CD4-positive, CD25-positive, alpha-beta regulatory T cell (primary cell): ENCODE measurements around the gene CENPF. TPM values are rescaled to one million over a fixed set of nuclear protein-coding genes. Genes with fewer than 3 reads are reported as not detected.

ENCODE experiments used
- ATAC-seq, 2 donors: fragments of 150-1000 bp; cut with Tn5 transposase; one replicate each; pipeline ENCODE4 v1.10.0; 2021; ENCODE audit warnings: low read depth in 2 of 2, moderate number of reproducible peaks in 2 of 2, moderate library complexity in 1 of 2
- DNase-seq, 3 donors: peaks; one replicate each; pipeline versions ENCODE4 v3.0.0 to v3.0.0-alpha.2; 2012 to 2022; ENCODE audit warnings: mixed read lengths in 1 of 3
- H3K27ac ChIP-seq: one replicate; pipeline ENCODE4 v1.7.0; 2013; ENCODE audit warnings: mild to moderate bottlenecking, low read length; ENCODE audit not compliant: insufficient read depth, poor library complexity, severe bottlenecking
- H3K27me3 ChIP-seq: one replicate; pipeline ENCODE4 v1.7.0; 2013; ENCODE audit warnings: low read length; ENCODE audit not compliant: control insufficient read depth, insufficient read depth
- H3K36me3 ChIP-seq: one replicate; pipeline ENCODE4 v1.7.0; 2013; ENCODE audit warnings: mild to moderate bottlenecking, low read length, moderate library complexity; ENCODE audit not compliant: control insufficient read depth, insufficient read depth
- H3K4me1 ChIP-seq: 2 replicates; pipeline ENCODE4 v1.7.0; 2013; ENCODE audit warnings: mild to moderate bottlenecking, low read length; ENCODE audit not compliant: insufficient read depth, control insufficient read depth, poor library complexity, severe bottlenecking
- H3K4me3 ChIP-seq: one replicate; pipeline ENCODE4 v1.7.0; 2013; ENCODE audit warnings: low read depth, mild to moderate bottlenecking, low read length, moderate library complexity
- H3K9me3 ChIP-seq, 2 experiments: 1 replicate in 1 of 2; 2 replicates in 1 of 2; pipeline ENCODE4 v1.7.0; 2013; ENCODE audit warnings: low read length in 2 of 2, mild to moderate bottlenecking in 1 of 2, moderate library complexity in 1 of 2; ENCODE audit not compliant: control insufficient read depth in 2 of 2
- H3K27ac Mint-ChIP-seq, 3 donors: one replicate each; pipeline ENCODE4 v1.8.0; 2020 to 2022; ENCODE audit warnings: mild to moderate bottlenecking in 3 of 3, mixed read lengths in 3 of 3, moderate library complexity in 2 of 3
- H3K27me3 Mint-ChIP-seq: one replicate; pipeline ENCODE4 v1.8.0; 2022; ENCODE audit warnings: mild to moderate bottlenecking, mixed read lengths
- H3K36me3 Mint-ChIP-seq: one replicate; pipeline ENCODE4 v1.8.0; 2020; ENCODE audit warnings: mixed read lengths
- H3K4me1 Mint-ChIP-seq, 4 donors: one replicate each; pipeline ENCODE4 v1.8.0; 2020 to 2022; ENCODE audit warnings: mixed read lengths in 4 of 4, mild to moderate bottlenecking in 1 of 4
- H3K4me3 Mint-ChIP-seq, 4 donors: one replicate each; pipeline ENCODE4 v1.8.0; 2020 to 2022; ENCODE audit warnings: mild to moderate bottlenecking in 4 of 4, mixed read lengths in 4 of 4, moderate library complexity in 3 of 4
- H3K9me3 Mint-ChIP-seq, 7 donors: one replicate each; pipeline ENCODE4 v1.8.0; 2020 to 2022; ENCODE audit warnings: mixed read lengths in 7 of 7, mild to moderate bottlenecking in 3 of 7, moderate library complexity in 2 of 7
- polyA plus RNA-seq, 4 donors: library from polyadenylated mRNA; unstranded; fragments of 300-500 nt; fragmentation: Illumina TruSeq; gene quantifications; one replicate each; pipeline ENCODE4 v1.2.3, GENCODE V29; 2021
- total RNA-seq: library from RNA; stranded (reverse); gene quantifications from one replicate; pipeline ENCODE4 v1.2.3, GENCODE V29; 2022

Gene CENPF
- total and polyA plus RNA-seq, 5 donors from 2014 or later, result 0.75 to 7.9 (median 1.2) TPM

DNA sequence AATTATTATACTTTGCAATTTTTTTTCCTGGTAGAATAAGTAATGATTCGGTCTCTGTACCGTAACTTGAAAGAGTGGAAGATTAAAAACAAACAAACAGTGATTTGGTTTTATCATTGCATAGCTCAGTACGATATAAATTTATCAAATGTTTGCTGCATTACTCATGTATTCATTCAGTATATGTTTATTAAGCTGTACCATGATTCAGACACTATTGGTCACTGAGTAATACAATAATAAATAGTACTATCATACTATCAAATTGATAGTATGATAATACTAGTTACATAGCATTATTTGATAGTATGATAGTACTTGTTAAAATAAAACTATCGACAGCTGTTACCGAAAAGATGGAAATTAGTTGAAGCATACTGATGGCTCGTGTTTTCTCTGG lies 12.1 kb downstream of the CENPF start:
- no peak for ATAC-seq

DNA sequence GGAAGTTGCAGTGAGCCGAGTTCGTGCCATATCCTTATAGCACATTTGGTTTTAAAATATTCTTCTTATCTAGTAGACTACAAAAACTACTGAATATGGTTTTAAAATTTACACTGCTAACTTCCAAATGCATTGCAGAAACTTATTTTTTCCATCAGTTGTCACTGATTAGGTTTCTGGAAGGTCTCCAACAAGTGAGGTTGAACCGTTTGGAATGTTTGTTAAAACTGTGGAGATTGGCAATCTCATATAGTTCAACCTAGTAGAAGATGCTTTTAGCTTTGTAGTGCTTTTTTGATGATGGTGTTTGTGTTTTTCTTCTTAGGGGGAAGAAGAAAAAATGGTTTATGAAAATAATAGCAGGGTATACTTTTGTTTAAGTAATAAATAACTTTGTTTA lies 12.9 kb downstream of the CENPF start:
- Mint-ChIP-seq H3K4me1 (peaks cover 2 to 53% (median 23%) of the 10 kb centered on the region in 4 donors), H3K27me3 (no peaks in the 10 kb centered on the region), H3K4me3 (peak overlapping the region in 1 of 4 donors; percentile 8), H3K9me3 (peaks cover 0 to 3% (median 0%) of the 10 kb centered on the region in 7 donors), H3K36me3 (peaks cover 3% of the 10 kb centered on the region), H3K27ac (peak overlapping the region in 2 of 3 donors; percentile 67 to 85)
- Histone ChIP-seq H3K4me3 (no peak overlapping the region), H3K27ac (no peak overlapping the region), H3K9me3 (no peaks in the 10 kb centered on the region), H3K27me3 (no peaks in the 10 kb centered on the region), H3K4me1 (peaks cover 11% of the 10 kb centered on the region), H3K36me3 (no peaks in the 10 kb centered on the region)
- no peak for ATAC-seq
- no peak for DNase-seq

More for the DNA sequence above, 12.1 kb downstream of the CENPF start:
- no peak overlapping the region for H3K27ac Mint-ChIP-seq
- DNase-seq, result no peak
- peaks cover 0 to 3% (median 0%) of the 10 kb centered on the region in 7 donors for H3K9me3 Mint-ChIP-seq
- peaks cover 3% of the 10 kb centered on the region for H3K36me3 Mint-ChIP-seq
- no peaks in the 10 kb centered on the region for H3K27me3 ChIP-seq
- H3K4me3 ChIP-seq, result no peak overlapping the region
- H3K27me3 Mint-ChIP-seq, result no peaks in the 10 kb centered on the region
- H3K9me3 ChIP-seq, result no peaks in the 10 kb centered on the region
- no peaks in the 10 kb centered on the region for H3K36me3 ChIP-seq
- peaks cover 11% of the 10 kb centered on the region for H3K4me1 ChIP-seq
- H3K27ac ChIP-seq, result no peak overlapping the region
- no peak overlapping the region for H3K4me3 Mint-ChIP-seq
- H3K4me1 Mint-ChIP-seq, result peaks cover 6 to 52% (median 23%) of the 10 kb centered on the region in 4 donors

DNA sequence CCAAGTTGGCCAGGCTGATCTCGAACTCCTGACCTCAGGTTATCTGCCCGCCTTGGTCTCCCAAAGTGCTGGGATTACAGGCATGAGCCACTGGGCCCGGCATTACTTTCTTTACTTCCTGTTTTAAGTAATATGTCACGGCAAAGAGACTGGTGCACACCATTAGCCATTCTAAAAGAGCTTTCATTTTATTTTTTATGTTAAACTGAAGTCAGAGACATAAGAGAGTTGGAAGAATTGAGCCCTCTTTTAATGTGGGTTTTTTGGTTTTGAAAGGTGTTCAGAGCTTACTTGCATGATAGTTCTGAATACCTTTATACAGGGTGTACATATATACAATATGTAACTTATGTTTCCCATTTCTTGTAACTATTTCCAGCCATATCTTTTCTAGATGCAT lies 14.3 kb downstream of the CENPF start:
- Histone ChIP-seq H3K27me3 (no peaks in the 10 kb centered on the region), H3K4me1 (peaks cover 11% of the 10 kb centered on the region), H3K27ac (peak overlapping the region; percentile 31), H3K9me3 (no peaks in the 10 kb centered on the region), H3K36me3 (no peaks in the 10 kb centered on the region), H3K4me3 (peak overlapping the region; percentile 62)
- peak overlapping the region in 3 of 4 donors; percentile 27 to 86 (median 69) for H3K4me3 Mint-ChIP-seq
- H3K4me1 Mint-ChIP-seq, result peaks cover 2 to 47% (median 23%) of the 10 kb centered on the region in 4 donors
- ATAC-seq (no peak), DNase-seq (peak in 1 of 3 donors; percentile 21)
- peak overlapping the region; percentile 70 to 83 (median 82) for H3K27ac Mint-ChIP-seq
- H3K27me3 Mint-ChIP-seq, result no peaks in the 10 kb centered on the region
- peaks cover 3% of the 10 kb centered on the region for H3K36me3 Mint-ChIP-seq
- peaks cover 0 to 2% (median 0%) of the 10 kb centered on the region in 7 donors for H3K9me3 Mint-ChIP-seq

DNA sequence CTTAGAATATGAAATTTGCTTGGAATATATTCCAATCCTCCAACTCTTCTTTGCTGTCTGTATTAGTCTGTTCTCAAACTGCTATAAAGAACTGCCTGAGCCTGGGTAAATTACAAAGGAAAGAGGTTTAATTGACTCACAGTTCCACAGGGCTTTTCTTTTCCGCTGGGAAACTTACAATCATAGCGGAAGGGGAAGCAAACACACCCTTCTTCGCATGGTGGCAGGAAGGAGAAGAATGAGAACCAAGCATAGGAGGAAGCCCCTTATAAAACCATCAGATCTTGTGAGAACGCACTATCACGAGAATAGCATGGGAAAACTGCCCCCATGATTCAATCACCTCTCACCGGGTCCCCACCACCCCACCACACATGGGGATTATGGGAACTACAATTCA lies 14.8 kb downstream of the CENPF start:
- no peak overlapping the region for H3K27ac ChIP-seq
- no peak overlapping the region for H3K4me3 Mint-ChIP-seq
- peaks cover 11% of the 10 kb centered on the region for H3K4me1 ChIP-seq
- no peaks in the 10 kb centered on the region for H3K27me3 ChIP-seq
- peak overlapping the region in 2 of 3 donors; percentile 27 to 82 for H3K27ac Mint-ChIP-seq
- peaks cover 2 to 47% (median 22%) of the 10 kb centered on the region in 4 donors for H3K4me1 Mint-ChIP-seq
- DNase-seq (no peak), ATAC-seq (no peak)
- peaks cover 0 to 2% (median 0%) of the 10 kb centered on the region in 7 donors for H3K9me3 Mint-ChIP-seq
- no peaks in the 10 kb centered on the region for H3K27me3 Mint-ChIP-seq
- H3K4me3 ChIP-seq, result no peak overlapping the region
- no peaks in the 10 kb centered on the region for H3K9me3 ChIP-seq
- H3K36me3 Mint-ChIP-seq, result peaks cover 3% of the 10 kb centered on the region
- no peaks in the 10 kb centered on the region for H3K36me3 ChIP-seq

DNA sequence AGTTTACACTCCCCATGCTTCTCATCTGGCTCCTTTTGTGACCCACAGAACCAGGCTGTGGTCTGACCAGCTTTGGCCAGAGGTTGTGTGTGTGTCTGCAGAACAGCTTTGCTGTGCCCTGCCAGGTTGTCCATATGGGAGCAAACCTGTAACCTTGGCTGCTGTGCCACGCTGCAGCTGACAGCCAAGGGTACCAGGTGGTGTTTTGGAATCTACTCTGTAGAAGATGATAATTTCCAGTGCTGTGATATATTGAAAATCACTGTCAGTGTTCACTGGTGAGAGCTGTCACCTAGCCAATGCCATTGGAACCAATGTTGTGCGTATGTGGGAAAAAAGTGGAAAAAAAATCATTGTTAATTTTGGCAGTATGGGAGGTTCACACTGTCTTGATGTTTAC lies 18.2 kb downstream of the CENPF start:
- no peak for ATAC-seq
- DNase-seq, result no peak
- Mint-ChIP-seq H3K9me3 (peaks cover 0 to 2% (median 0%) of the 10 kb centered on the region in 7 donors), H3K36me3 (peaks cover 2% of the 10 kb centered on the region), H3K4me1 (peaks cover 2 to 28% (median 10%) of the 10 kb centered on the region in 4 donors), H3K27ac (no peak overlapping the region), H3K27me3 (no peaks in the 10 kb centered on the region), H3K4me3 (no peak overlapping the region)
- H3K4me1 ChIP-seq, result peaks cover 7% of the 10 kb centered on the region
- no peak overlapping the region for H3K4me3 ChIP-seq
- H3K9me3 ChIP-seq, result no peaks in the 10 kb centered on the region
- no peaks in the 10 kb centered on the region for H3K27me3 ChIP-seq
- H3K27ac ChIP-seq, result no peak overlapping the region
- H3K36me3 ChIP-seq, result no peaks in the 10 kb centered on the region

DNA sequence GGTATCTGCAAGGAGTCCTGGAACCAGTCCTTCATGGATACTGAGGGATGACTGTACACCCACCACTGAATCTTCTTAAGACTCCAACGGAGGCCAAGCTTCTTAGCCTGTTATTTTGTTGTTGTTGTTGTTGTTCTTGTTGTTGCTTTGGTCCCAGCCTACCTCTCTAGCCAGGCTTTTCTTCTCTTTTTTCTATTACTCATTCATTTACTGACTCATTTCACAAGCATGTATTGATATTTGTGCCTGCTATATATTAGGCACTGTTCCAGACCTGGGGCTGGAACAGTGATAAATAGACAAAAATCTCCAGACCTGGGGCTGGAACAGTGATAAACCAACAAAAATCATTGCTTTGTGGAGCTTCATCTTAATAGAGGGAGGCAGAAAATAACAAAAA lies 20.4 kb downstream of the CENPF start:
- peaks cover 3% of the 10 kb centered on the region for H3K4me1 ChIP-seq
- no peak for ATAC-seq
- H3K4me3 ChIP-seq, result no peak overlapping the region
- no peaks in the 10 kb centered on the region for H3K36me3 ChIP-seq
- no peak for DNase-seq
- H3K27ac ChIP-seq, result no peak overlapping the region
- Mint-ChIP-seq H3K27ac (no peak overlapping the region), H3K4me3 (no peak overlapping the region), H3K27me3 (no peaks in the 10 kb centered on the region), H3K9me3 (no peaks in the 10 kb centered on the region), H3K36me3 (peaks cover 5% of the 10 kb centered on the region), H3K4me1 (peaks cover 4 to 16% (median 9%) of the 10 kb centered on the region in 4 donors)
- H3K27me3 ChIP-seq, result no peaks in the 10 kb centered on the region
- no peaks in the 10 kb centered on the region for H3K9me3 ChIP-seq

DNA sequence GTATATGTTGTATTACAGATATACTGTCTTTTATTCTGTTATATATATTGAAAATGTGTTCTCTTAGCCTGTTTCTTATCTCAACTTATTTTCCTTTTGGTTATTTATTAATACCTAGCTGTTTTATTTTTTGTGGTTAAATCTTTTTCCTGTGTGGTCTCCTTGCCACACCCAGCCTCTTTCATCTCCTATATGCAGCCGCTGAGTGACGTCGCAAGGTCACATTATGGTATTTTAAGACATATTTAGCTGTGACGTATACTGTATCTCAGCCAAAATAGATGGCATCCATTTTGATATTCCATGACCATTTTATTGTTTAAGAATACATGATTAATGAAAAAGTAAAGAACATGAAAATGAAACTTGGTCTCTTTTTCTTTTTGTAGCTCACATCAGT lies 29.1 kb downstream of the CENPF start:
- peaks cover 3% of the 10 kb centered on the region for H3K36me3 Mint-ChIP-seq
- Histone ChIP-seq H3K9me3 (no peaks in the 10 kb centered on the region), H3K36me3 (no peaks in the 10 kb centered on the region), H3K27me3 (no peaks in the 10 kb centered on the region), H3K4me3 (peak overlapping the region; percentile 64), H3K27ac (peak overlapping the region; percentile 59), H3K4me1 (peaks cover 26% of the 10 kb centered on the region)
- peak overlapping the region; percentile 18 to 54 (median 44) for H3K4me3 Mint-ChIP-seq
- H3K4me1 Mint-ChIP-seq, result peaks cover 13 to 55% (median 41%) of the 10 kb centered on the region in 4 donors
- no peaks in the 10 kb centered on the region for H3K9me3 Mint-ChIP-seq
- DNase-seq (peak; percentile 58 to 84 (median 81)), ATAC-seq (peak; percentile 65 to 71)
- H3K27ac Mint-ChIP-seq, result peak overlapping the region; percentile 64 to 96 (median 96)
- H3K27me3 Mint-ChIP-seq, result no peaks in the 10 kb centered on the region

DNA sequence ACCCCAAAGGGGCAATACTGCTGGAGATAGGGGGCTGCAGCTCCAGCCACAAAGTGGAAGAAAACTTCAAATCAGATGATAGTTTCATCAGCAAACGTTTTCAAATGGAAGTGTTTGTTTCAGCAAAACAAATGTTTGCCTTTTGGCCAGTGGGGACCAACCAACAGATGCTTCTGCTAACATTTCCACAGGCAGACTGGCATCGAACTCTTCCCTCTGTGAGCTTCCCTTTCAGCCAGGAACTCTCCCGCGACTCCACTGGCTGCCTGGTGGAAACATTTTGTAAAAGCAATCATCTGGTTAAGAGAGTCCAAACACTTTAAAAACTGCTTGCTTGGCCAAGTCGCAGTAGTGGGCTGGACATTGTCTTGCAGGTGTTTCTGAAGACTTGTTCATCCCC lies 30.7 kb downstream of the CENPF start:
- Histone ChIP-seq H3K36me3 (no peaks in the 10 kb centered on the region), H3K27me3 (no peaks in the 10 kb centered on the region), H3K9me3 (no peaks in the 10 kb centered on the region), H3K27ac (no peak overlapping the region), H3K4me1 (peaks cover 27% of the 10 kb centered on the region), H3K4me3 (no peak overlapping the region)
- Mint-ChIP-seq H3K4me3 (no peak overlapping the region), H3K4me1 (peaks cover 14 to 67% (median 45%) of the 10 kb centered on the region in 4 donors), H3K36me3 (peaks cover 3% of the 10 kb centered on the region), H3K27ac (peak overlapping the region in 2 of 3 donors; percentile 65 to 96), H3K9me3 (no peaks in the 10 kb centered on the region), H3K27me3 (no peaks in the 10 kb centered on the region)
- DNase-seq (no peak), ATAC-seq (no peak)
